Loucy (cell line): ENCODE results near the gene SLC7A1.

Experiments used
- CTCF ChIP-seq: fragments of 200-600 bp; sonication (generic); conservative IDR thresholded peaks from 2 replicates; pipeline ENCODE4 v1.5.1; 2014; ENCODE audit warnings: mild to moderate bottlenecking, antibody characterized with exemption, low read length
- EZH2phosphoT487 ChIP-seq: fragments of 200-600 bp; IDR thresholded peaks from 2 replicates; pipeline ENCODE4 v1.6.1; 2018; ENCODE audit warnings: antibody characterized with exemption, mild to moderate bottlenecking, moderate library complexity, borderline replicate concordance

- TF ChIP-seq CTCF (no peak), EZH2phosphoT487 (no peak)
These were observed 123.9 kb downstream of the SLC7A1 start for GRCh38 chr13:29471551-29471950.
